ENCODE data around the gene KCNE4.

The KCNE4 gene

GRCh38 chr2:223041527-223042109 lies 10.4 kb upstream of the KCNE4 start:
- DNase-seq: no peak

GRCh38 chr2:223042284-223042683 lies 9.7 kb upstream of the KCNE4 start:
- no peak for DNase-seq

- DNase-seq: no peak
These were observed 9.3 kb upstream of the KCNE4 start for GRCh38 chr2:223042704-223043118.

GRCh38 chr2:223043164-223043941 lies 8.6 kb upstream of the KCNE4 start:
- no peak for DNase-seq

- DNase-seq: no peak
These were observed 7.7 kb upstream of the KCNE4 start for GRCh38 chr2:223044092-223044836.

GRCh38 chr2:223044916-223045700 lies 6.9 kb upstream of the KCNE4 start:
- no peak for DNase-seq

- no peak for DNase-seq
These were observed 5.4 kb upstream of the KCNE4 start for GRCh38 chr2:223046470-223047040.

- DNase-seq: no peak
These were observed 4.7 kb upstream of the KCNE4 start for GRCh38 chr2:223047260-223047761.

GRCh38 chr2:223048519-223048918 lies 3.5 kb upstream of the KCNE4 start:
- DNase-seq: no peak

GRCh38 chr2:223049356-223049755 lies 2.6 kb upstream of the KCNE4 start:
- DNase-seq: no peak

- DNase-seq: no peak
These were observed 1.8 kb upstream of the KCNE4 start for GRCh38 chr2:223050188-223050587.

GRCh38 chr2:223050900-223051504 lies 988 bp upstream of the KCNE4 start:
- DNase-seq: no peak

GRCh38 chr2:223052548-223053483 lies 826 bp downstream of the KCNE4 start:
- DNase-seq: no peak

- DNase-seq: no peak
These were observed 1.6 kb downstream of the KCNE4 start for GRCh38 chr2:223053484-223054192.

GRCh38 chr2:223054193-223054781 lies 2.3 kb downstream of the KCNE4 start:
- no peak for DNase-seq

GRCh38 chr2:223055140-223055539 lies 3.1 kb downstream of the KCNE4 start:
- DNase-seq: no peak

- peak; percentile 76 for DNase-seq
These were observed 3.8 kb downstream of the KCNE4 start for GRCh38 chr2:223055836-223056235.

GRCh38 chr2:223056701-223057418 lies 4.9 kb downstream of the KCNE4 start:
- DNase-seq: no peak

- DNase-seq: no peak
These were observed 5.6 kb downstream of the KCNE4 start for GRCh38 chr2:223057569-223057968.

Data from NCI-H2029 treated with DMSO at 0.1 percent for 48 hours (cell line).